GM23338 (cell line): ENCODE data around the gene NOSTRIN. TPM values are rescaled to one million over a fixed set of nuclear protein-coding genes. Genes with fewer than 3 reads are reported as not detected.
"Not testable (repeated sequence)": the region's sequence is repeated elsewhere in the genome, so short reads cannot be mapped to it uniquely, and the experiment has no call there.

Source experiments
- ATAC-seq: fragments of 200-7000 bp; cut with Tn5 transposase; 3 replicates; pipeline ENCODE4 v1.9.1; 2020
- DNase-seq: peaks from one replicate; pipeline ENCODE4 v3.0.0-alpha.2; 2015; ENCODE audit warnings: low spot score
- H2AFZ ChIP-seq: fragments of 200-600 bp; sonication (generic); 2 replicates; pipeline ENCODE4 v1.8.0; 2016; ENCODE audit warnings: antibody characterized with exemption, mild to moderate bottlenecking, moderate library complexity
- H3F3A ChIP-seq: fragments of 200-600 bp; sonication (generic); replicated peaks from 2 replicates; pipeline ENCODE4 v1.8.0; 2017; ENCODE audit warnings: antibody characterized with exemption, mixed run types, low read depth
- H3K27ac ChIP-seq: fragments of 200-600 bp; sonication (generic); 2 replicates; pipeline ENCODE4 v1.6.1; 2016; ENCODE audit warnings: low read depth
- H3K27me3 ChIP-seq: fragments of 200-600 bp; sonication (generic); 2 replicates; pipeline ENCODE4 v1.8.0; 2016; ENCODE audit warnings: mild to moderate bottlenecking, mixed run types, moderate library complexity; ENCODE audit not compliant: insufficient read depth
- H3K36me3 ChIP-seq: fragments of 200-600 bp; sonication (generic); 2 replicates; pipeline ENCODE4 v1.8.0; 2016; ENCODE audit warnings: mild to moderate bottlenecking; ENCODE audit not compliant: insufficient read depth
- H3K4me1 ChIP-seq: fragments of 200-600 bp; sonication (generic); 2 replicates; pipeline ENCODE4 v1.8.0; 2016; ENCODE audit warnings: mild to moderate bottlenecking, moderate library complexity; ENCODE audit not compliant: insufficient read depth
- H3K4me2 ChIP-seq: fragments of 200-600 bp; sonication (generic); 2 replicates; pipeline ENCODE4 v1.7.1; 2017; ENCODE audit warnings: mixed run types
- H3K4me3 ChIP-seq: fragments of 200-600 bp; sonication (generic); 2 replicates; pipeline ENCODE4 v1.6.1; 2016; ENCODE audit warnings: mixed run types
- H3K79me2 ChIP-seq: fragments of 200-600 bp; sonication (generic); replicated peaks from 2 replicates; pipeline ENCODE4 v1.8.0; 2017; ENCODE audit warnings: mild to moderate bottlenecking; ENCODE audit not compliant: insufficient read depth
- H3K9me2 ChIP-seq: fragments of 200-600 bp; sonication (generic); 2 replicates; pipeline ENCODE4 v1.8.0; 2017; ENCODE audit not compliant: insufficient read depth
- H4K20me1 ChIP-seq: fragments of 200-600 bp; sonication (generic); replicated peaks from 2 replicates; pipeline ENCODE4 v1.8.0; 2017; ENCODE audit warnings: mild to moderate bottlenecking; ENCODE audit not compliant: insufficient read depth
- H3K27ac Mint-ChIP-seq: 2 replicates; pipeline ENCODE4 v1.8.0; 2020; ENCODE audit warnings: inconsistent platforms, mild to moderate bottlenecking, moderate library complexity, mixed read lengths
- H3K27me3 Mint-ChIP-seq: 3 replicates; pipeline ENCODE4 v1.8.0; 2022; ENCODE audit warnings: low read depth, mild to moderate bottlenecking, moderate library complexity, mixed read lengths, inconsistent platforms; ENCODE audit not compliant: insufficient read depth, poor library complexity
- H3K36me3 Mint-ChIP-seq: 3 replicates; pipeline ENCODE4 v1.8.0; 2021; ENCODE audit warnings: low read depth, mild to moderate bottlenecking, inconsistent platforms, moderate library complexity, mixed read lengths
- H3K4me1 Mint-ChIP-seq: 3 replicates; pipeline ENCODE4 v1.8.0; 2020; ENCODE audit warnings: mild to moderate bottlenecking, inconsistent platforms, mixed read lengths
- H3K4me3 Mint-ChIP-seq: 3 replicates; pipeline ENCODE4 v1.8.0; 2021; ENCODE audit warnings: moderate library complexity, mild to moderate bottlenecking, inconsistent platforms, mixed read lengths
- H3K9me3 Mint-ChIP-seq: 3 replicates; pipeline ENCODE4 v1.8.0; 2020; ENCODE audit warnings: moderate library complexity, mild to moderate bottlenecking, inconsistent platforms, mixed read lengths
- EZH2 ChIP-seq: fragments of 200-600 bp; sonication (generic); IDR thresholded peaks from one replicate; pipeline ENCODE4 v1.8.0; 2017; ENCODE audit warnings: antibody characterized with exemption, mild to moderate bottlenecking, low read depth; ENCODE audit not compliant: unreplicated experiment
- EZH2phosphoT487 ChIP-seq: fragments of 200-600 bp; sonication (generic); IDR thresholded peaks from one replicate; pipeline ENCODE4 v1.8.1; 2018; ENCODE audit warnings: antibody characterized with exemption; ENCODE audit not compliant: unreplicated experiment
- NANOG ChIP-seq: IDR thresholded peaks from 2 replicates; pipeline ENCODE4 v1.6.1; 2016; ENCODE audit warnings: antibody characterized with exemption, borderline replicate concordance
- POLR2AphosphoS5 ChIP-seq: IDR thresholded peaks from 2 replicates; pipeline ENCODE4 v1.6.1; 2016; ENCODE audit warnings: antibody characterized with exemption, low read depth
- STAT1 ChIP-seq: IDR thresholded peaks from one replicate; pipeline ENCODE4 v1.6.1; 2016; ENCODE audit warnings: antibody characterized with exemption; ENCODE audit not compliant: unreplicated experiment
- ZNF114 ChIP-seq: fragments of 250-450 bp; sonication (Bioruptor Pico); IDR thresholded peaks from 2 replicates; pipeline ENCODE4 v1.5.0; 2020; ENCODE audit warnings: mild to moderate bottlenecking, moderate library complexity
- polyA plus RNA-seq: library from polyadenylated mRNA; unstranded; fragments of >200 nt; fragmentation: Nextera tagmentation; extraction: Ambion mirVana; gene quantifications from 2 replicates; pipeline ENCODE4 v1.2.1, GENCODE V29; 2016
- total RNA-seq: library from RNA; depleted of rRNA; stranded (reverse); fragments of >200 nt; shearing (Covaris generic); gene quantifications from 2 replicates; pipeline ENCODE4 v1.2.3, GENCODE V29; 2014
- TF ChIP-seq, protein P1 (sequence below): fragments of 250-450 bp; sonication (Bioruptor Pico); IDR thresholded peaks from 2 replicates; pipeline ENCODE4 v1.5.0; 2020; ENCODE audit warnings: mild to moderate bottlenecking, moderate library complexity
- TF ChIP-seq, protein P2 (sequence below), 2 experiments: fragments of 200-600 bp in 1 of 2; sonication (generic) in 1 of 2; conservative IDR thresholded peaks; 2 replicates each; pipeline versions ENCODE4 v1.5.1 to v1.6.1; 2016 to 2017; ENCODE audit warnings: antibody characterized with exemption in 2 of 2, low read depth in 2 of 2, mild to moderate bottlenecking in 2 of 2, moderate library complexity in 1 of 2
- TF ChIP-seq, protein P3 (sequence below): IDR thresholded peaks from one replicate; pipeline ENCODE4 v1.6.1; 2018; ENCODE audit warnings: antibody characterized with exemption; ENCODE audit not compliant: unreplicated experiment
- TF ChIP-seq, protein P4 (sequence below): IDR thresholded peaks from 2 replicates; pipeline ENCODE4 v1.6.1; 2016; ENCODE audit warnings: antibody characterized with exemption

Gene NOSTRIN
- total and polyA plus RNA-seq, 2 experiments from 2014 or later: 1.8 TPM; not detected in 1

DNA sequence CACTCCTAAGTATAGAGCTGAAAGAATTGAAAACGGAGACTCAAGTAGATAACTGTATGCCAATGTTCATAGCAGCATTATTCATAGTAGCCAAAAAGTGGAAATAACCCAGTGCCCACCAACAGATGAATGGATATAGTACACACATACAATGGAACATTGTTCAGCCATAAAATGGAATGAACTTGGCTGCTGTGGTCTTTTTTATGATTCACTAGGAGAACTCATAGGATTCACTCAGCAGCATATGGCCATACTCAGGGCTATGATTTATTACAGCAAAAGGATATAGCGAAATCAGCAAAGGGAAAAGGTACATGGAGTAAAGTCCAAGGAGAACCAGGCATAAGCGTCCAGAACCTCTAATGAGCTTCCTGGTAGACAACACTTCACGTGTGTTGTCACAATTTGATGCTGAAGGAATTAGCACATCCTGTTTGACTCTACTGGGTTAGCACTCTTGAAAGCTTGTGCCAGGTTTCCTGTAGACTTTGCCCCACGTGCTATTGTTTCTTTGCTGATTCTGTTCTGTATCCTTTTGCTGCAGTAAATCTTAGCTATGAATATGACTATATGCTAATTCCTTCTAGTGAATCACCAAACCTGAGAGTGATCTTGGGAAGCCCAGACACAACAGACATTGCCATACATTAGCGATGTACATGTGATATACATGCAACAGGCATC is 72.1 kb downstream of the NOSTRIN start (continued):
- TF ChIP-seq, protein P1, sequence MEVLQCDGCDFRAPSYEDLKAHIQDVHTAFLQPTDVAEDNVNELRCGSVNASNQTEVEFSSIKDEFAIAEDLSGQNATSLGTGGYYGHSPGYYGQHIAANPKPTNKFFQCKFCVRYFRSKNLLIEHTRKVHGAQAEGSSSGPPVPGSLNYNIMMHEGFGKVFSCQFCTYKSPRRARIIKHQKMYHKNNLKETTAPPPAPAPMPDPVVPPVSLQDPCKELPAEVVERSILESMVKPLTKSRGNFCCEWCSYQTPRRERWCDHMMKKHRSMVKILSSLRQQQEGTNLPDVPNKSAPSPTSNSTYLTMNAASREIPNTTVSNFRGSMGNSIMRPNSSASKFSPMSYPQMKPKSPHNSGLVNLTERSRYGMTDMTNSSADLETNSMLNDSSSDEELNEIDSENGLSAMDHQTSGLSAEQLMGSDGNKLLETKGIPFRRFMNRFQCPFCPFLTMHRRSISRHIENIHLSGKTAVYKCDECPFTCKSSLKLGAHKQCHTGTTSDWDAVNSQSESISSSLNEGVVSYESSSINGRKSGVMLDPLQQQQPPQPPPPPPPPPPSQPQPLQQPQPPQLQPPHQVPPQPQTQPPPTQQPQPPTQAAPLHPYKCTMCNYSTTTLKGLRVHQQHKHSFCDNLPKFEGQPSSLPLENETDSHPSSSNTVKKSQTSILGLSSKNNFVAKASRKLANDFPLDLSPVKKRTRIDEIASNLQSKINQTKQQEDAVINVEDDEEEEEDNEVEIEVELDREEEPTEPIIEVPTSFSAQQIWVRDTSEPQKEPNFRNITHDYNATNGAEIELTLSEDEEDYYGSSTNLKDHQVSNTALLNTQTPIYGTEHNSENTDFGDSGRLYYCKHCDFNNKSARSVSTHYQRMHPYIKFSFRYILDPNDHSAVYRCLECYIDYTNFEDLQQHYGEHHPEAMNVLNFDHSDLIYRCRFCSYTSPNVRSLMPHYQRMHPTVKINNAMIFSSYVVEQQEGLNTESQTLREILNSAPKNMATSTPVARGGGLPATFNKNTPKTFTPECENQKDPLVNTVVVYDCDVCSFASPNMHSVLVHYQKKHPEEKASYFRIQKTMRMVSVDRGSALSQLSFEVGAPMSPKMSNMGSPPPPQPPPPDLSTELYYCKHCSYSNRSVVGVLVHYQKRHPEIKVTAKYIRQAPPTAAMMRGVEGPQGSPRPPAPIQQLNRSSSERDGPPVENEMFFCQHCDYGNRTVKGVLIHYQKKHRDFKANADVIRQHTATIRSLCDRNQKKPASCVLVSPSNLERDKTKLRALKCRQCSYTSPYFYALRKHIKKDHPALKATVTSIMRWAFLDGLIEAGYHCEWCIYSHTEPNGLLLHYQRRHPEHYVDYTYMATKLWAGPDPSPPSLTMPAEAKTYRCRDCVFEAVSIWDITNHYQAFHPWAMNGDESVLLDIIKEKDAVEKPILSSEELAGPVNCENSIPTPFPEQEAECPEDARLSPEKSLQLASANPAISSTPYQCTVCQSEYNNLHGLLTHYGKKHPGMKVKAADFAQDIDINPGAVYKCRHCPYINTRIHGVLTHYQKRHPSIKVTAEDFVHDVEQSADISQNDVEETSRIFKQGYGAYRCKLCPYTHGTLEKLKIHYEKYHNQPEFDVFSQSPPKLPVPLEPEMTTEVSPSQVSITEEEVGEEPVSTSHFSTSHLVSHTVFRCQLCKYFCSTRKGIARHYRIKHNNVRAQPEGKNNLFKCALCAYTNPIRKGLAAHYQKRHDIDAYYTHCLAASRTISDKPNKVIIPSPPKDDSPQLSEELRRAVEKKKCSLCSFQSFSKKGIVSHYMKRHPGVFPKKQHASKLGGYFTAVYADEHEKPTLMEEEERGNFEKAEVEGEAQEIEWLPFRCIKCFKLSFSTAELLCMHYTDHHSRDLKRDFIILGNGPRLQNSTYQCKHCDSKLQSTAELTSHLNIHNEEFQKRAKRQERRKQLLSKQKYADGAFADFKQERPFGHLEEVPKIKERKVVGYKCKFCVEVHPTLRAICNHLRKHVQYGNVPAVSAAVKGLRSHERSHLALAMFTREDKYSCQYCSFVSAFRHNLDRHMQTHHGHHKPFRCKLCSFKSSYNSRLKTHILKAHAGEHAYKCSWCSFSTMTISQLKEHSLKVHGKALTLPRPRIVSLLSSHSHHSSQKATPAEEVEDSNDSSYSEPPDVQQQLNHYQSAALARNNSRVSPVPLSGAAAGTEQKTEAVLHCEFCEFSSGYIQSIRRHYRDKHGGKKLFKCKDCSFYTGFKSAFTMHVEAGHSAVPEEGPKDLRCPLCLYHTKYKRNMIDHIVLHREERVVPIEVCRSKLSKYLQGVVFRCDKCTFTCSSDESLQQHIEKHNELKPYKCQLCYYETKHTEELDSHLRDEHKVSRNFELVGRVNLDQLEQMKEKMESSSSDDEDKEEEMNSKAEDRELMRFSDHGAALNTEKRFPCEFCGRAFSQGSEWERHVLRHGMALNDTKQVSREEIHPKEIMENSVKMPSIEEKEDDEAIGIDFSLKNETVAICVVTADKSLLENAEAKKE (CRISPR knock-in tag): no peak
- TF ChIP-seq, protein P2, sequence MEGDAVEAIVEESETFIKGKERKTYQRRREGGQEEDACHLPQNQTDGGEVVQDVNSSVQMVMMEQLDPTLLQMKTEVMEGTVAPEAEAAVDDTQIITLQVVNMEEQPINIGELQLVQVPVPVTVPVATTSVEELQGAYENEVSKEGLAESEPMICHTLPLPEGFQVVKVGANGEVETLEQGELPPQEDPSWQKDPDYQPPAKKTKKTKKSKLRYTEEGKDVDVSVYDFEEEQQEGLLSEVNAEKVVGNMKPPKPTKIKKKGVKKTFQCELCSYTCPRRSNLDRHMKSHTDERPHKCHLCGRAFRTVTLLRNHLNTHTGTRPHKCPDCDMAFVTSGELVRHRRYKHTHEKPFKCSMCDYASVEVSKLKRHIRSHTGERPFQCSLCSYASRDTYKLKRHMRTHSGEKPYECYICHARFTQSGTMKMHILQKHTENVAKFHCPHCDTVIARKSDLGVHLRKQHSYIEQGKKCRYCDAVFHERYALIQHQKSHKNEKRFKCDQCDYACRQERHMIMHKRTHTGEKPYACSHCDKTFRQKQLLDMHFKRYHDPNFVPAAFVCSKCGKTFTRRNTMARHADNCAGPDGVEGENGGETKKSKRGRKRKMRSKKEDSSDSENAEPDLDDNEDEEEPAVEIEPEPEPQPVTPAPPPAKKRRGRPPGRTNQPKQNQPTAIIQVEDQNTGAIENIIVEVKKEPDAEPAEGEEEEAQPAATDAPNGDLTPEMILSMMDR (conservative IDR thresholded peaks at IDR 0.05; ENCODE audit: low read depth in 2 of 2): no peak
- TF ChIP-seq, protein P3, sequence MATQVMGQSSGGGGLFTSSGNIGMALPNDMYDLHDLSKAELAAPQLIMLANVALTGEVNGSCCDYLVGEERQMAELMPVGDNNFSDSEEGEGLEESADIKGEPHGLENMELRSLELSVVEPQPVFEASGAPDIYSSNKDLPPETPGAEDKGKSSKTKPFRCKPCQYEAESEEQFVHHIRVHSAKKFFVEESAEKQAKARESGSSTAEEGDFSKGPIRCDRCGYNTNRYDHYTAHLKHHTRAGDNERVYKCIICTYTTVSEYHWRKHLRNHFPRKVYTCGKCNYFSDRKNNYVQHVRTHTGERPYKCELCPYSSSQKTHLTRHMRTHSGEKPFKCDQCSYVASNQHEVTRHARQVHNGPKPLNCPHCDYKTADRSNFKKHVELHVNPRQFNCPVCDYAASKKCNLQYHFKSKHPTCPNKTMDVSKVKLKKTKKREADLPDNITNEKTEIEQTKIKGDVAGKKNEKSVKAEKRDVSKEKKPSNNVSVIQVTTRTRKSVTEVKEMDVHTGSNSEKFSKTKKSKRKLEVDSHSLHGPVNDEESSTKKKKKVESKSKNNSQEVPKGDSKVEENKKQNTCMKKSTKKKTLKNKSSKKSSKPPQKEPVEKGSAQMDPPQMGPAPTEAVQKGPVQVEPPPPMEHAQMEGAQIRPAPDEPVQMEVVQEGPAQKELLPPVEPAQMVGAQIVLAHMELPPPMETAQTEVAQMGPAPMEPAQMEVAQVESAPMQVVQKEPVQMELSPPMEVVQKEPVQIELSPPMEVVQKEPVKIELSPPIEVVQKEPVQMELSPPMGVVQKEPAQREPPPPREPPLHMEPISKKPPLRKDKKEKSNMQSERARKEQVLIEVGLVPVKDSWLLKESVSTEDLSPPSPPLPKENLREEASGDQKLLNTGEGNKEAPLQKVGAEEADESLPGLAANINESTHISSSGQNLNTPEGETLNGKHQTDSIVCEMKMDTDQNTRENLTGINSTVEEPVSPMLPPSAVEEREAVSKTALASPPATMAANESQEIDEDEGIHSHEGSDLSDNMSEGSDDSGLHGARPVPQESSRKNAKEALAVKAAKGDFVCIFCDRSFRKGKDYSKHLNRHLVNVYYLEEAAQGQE: no peak
- no peak for TF ChIP-seq EZH2
- no peak for TF ChIP-seq EZH2phosphoT487
- no peak for TF ChIP-seq POLR2AphosphoS5
- TF ChIP-seq, protein P4, sequence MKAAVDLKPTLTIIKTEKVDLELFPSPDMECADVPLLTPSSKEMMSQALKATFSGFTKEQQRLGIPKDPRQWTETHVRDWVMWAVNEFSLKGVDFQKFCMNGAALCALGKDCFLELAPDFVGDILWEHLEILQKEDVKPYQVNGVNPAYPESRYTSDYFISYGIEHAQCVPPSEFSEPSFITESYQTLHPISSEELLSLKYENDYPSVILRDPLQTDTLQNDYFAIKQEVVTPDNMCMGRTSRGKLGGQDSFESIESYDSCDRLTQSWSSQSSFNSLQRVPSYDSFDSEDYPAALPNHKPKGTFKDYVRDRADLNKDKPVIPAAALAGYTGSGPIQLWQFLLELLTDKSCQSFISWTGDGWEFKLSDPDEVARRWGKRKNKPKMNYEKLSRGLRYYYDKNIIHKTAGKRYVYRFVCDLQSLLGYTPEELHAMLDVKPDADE: no peak
- TF ChIP-seq STAT1: no peak
- no peak for TF ChIP-seq NANOG
- no peak for TF ChIP-seq ZNF114 (CRISPR knock-in tag)

DNA sequence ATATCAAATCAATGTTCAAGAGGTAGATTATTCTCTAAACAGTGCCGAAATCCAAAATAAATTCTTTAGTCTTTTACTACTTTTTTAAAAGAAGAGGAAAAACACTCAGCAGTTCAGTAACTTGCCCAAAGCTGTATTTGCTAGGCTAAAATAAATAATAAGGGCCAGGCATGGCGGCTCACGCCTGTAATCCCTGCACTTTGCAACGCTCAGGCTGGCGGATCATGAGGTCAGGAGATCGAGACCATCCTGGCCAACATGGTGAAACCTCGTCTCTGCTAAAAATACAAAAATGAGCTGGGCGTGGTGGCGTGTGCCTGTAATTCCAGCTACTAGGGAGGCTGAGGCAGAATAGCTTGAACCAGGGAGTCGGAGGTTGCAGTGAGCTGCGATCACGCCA is 79.7 kb downstream of the NOSTRIN start:
- H3F3A ChIP-seq, H3K27ac Mint-ChIP-seq, H2AFZ ChIP-seq, DNase-seq, H3K4me1 ChIP-seq, H3K4me2 ChIP-seq, H3K27me3 Mint-ChIP-seq, H4K20me1 ChIP-seq, H3K9me2 ChIP-seq, H3K4me3 Mint-ChIP-seq, H3K9me3 Mint-ChIP-seq, H3K27me3 ChIP-seq, H3K27ac ChIP-seq, H3K4me3 ChIP-seq, ATAC-seq, H3K4me1 Mint-ChIP-seq, H3K79me2 ChIP-seq, H3K36me3 ChIP-seq: not testable (repeated sequence)
- H3K36me3 Mint-ChIP-seq: peaks cover 16% of the 10 kb centered on the region
